GM21576 (cell line): Measurements from ENCODE around the gene DMAC1.

Source experiments
- ATAC-seq: cut with Tn5 transposase; IDR thresholded peaks from one replicate; pipeline ENCODE4 v1.9.1; 2021; ENCODE audit warnings: mild to moderate bottlenecking, moderate library complexity; ENCODE audit not compliant: unreplicated experiment

Gene DMAC1

GRCh38 chr9:7799234-7799943 lies at the start of gene DMAC1:
Gene DMAC1, minus strand, starts transcription at chr9:7799778. Its CDS starts 44 bp downstream, at chr9:7799734.
- ATAC-seq: peak; percentile 92

GRCh38 chr9:7849362-7849761 lies 49.8 kb upstream of the DMAC1 start:
- ATAC-seq: no peak

- ATAC-seq: no peak
Measured at GRCh38 chr9:7848498-7848897, 48.9 kb upstream of the DMAC1 start.

GRCh38 chr9:7844242-7844641 lies 44.7 kb upstream of the DMAC1 start:
- ATAC-seq: peak; percentile 71

- no peak for ATAC-seq
Measured at GRCh38 chr9:7841831-7842230, 42.3 kb upstream of the DMAC1 start.

- ATAC-seq: no peak
Measured at GRCh38 chr9:7834531-7834930, 35.0 kb upstream of the DMAC1 start.

- no peak for ATAC-seq
Measured at GRCh38 chr9:7828334-7828733, 28.8 kb upstream of the DMAC1 start.

- no peak for ATAC-seq
Measured at GRCh38 chr9:7827792-7828191, 28.2 kb upstream of the DMAC1 start.

- ATAC-seq: no peak
Measured at GRCh38 chr9:7827056-7827455, 27.5 kb upstream of the DMAC1 start.

GRCh38 chr9:7823651-7824050 lies 24.1 kb upstream of the DMAC1 start:
- ATAC-seq: no peak

- no peak for ATAC-seq
Measured at GRCh38 chr9:7819984-7820383, 20.4 kb upstream of the DMAC1 start.

- ATAC-seq: no peak
Measured at GRCh38 chr9:7816021-7816420, 16.4 kb upstream of the DMAC1 start.

GRCh38 chr9:7813030-7813429 lies 13.5 kb upstream of the DMAC1 start:
- ATAC-seq: no peak

- no peak for ATAC-seq
Measured at GRCh38 chr9:7811677-7812076, 12.1 kb upstream of the DMAC1 start.

GRCh38 chr9:7802666-7803065 lies 3.1 kb upstream of the DMAC1 start:
- no peak for ATAC-seq

- ATAC-seq: peak; percentile 17
Measured at GRCh38 chr9:7799944-7800285, 337 bp upstream of the DMAC1 start.

- ATAC-seq: no peak
Measured at GRCh38 chr9:7794196-7794595, 5.4 kb downstream of the DMAC1 start.

GRCh38 chr9:7791394-7791793 lies 8.2 kb downstream of the DMAC1 start:
- ATAC-seq: no peak

- ATAC-seq: no peak
Measured at GRCh38 chr9:7790819-7791182, 8.8 kb downstream of the DMAC1 start.

- no peak for ATAC-seq
Measured at GRCh38 chr9:7790022-7790818, 9.4 kb downstream of the DMAC1 start.

- no peak for ATAC-seq
Measured at GRCh38 chr9:7788772-7789171, 10.8 kb downstream of the DMAC1 start.

- ATAC-seq: no peak
Measured at GRCh38 chr9:7785813-7786212, 13.8 kb downstream of the DMAC1 start.

GRCh38 chr9:7784472-7784871 lies 15.1 kb downstream of the DMAC1 start:
- ATAC-seq: no peak
